CD14-positive monocyte (primary cell): ENCODE measurements around the gene PPIF. TPM values are rescaled to one million over a fixed set of nuclear protein-coding genes. Genes with fewer than 3 reads are reported as not detected.

Source experiments
- DNase-seq, 3 donors: peaks; one replicate each; pipeline ENCODE4 v3.0.0-alpha.2; 2011 to 2022
- H2AFZ ChIP-seq: 2 replicates; pipeline ENCODE4 v1.6.0; 2012; ENCODE audit warnings: mild to moderate bottlenecking, low read depth, low read length, inconsistent platforms; ENCODE audit not compliant: insufficient read depth, poor library complexity, severe bottlenecking
- H3K27ac ChIP-seq, 2 donors: 1 replicate in 1 of 2; 2 replicates in 1 of 2; pipeline ENCODE4 v1.5.1; 2012 to 2013; ENCODE audit warnings: low read length in 2 of 2, control low read depth in 1 of 2, inconsistent platforms in 1 of 2, low read depth in 1 of 2, mild to moderate bottlenecking in 1 of 2
- H3K27me3 ChIP-seq, 2 donors: one replicate each; pipeline versions ENCODE4 v1.6.0 to v1.6.1; 2011 to 2013; ENCODE audit warnings: low read length in 2 of 2; ENCODE audit not compliant: control insufficient read depth in 2 of 2, insufficient read depth in 2 of 2
- H3K36me3 ChIP-seq, 2 donors: replicated peaks in 1 of 2; 1 replicate in 1 of 2; 2 replicates in 1 of 2; pipeline versions ENCODE4 v1.5.1 to v1.6.1; 2012 to 2013; ENCODE audit warnings: low read length in 2 of 2, control low read depth in 1 of 2, inconsistent platforms in 1 of 2, mild to moderate bottlenecking in 1 of 2; ENCODE audit not compliant: insufficient read depth in 2 of 2, control insufficient read depth in 1 of 2
- H3K4me1 ChIP-seq, 2 donors: 1 replicate in 1 of 2; 2 replicates in 1 of 2; pipeline versions ENCODE4 v1.5.1 to v1.6.1; 2012 to 2013; ENCODE audit warnings: low read length in 2 of 2, control low read depth in 1 of 2, inconsistent platforms in 1 of 2, mild to moderate bottlenecking in 1 of 2, moderate library complexity in 1 of 2; ENCODE audit not compliant: insufficient read depth in 2 of 2, control insufficient read depth in 1 of 2
- H3K4me2 ChIP-seq: replicated peaks from 2 replicates; pipeline ENCODE3; 2012; ENCODE audit warnings: low read length, moderate library complexity, mild to moderate bottlenecking; ENCODE audit not compliant: poor library complexity, severe bottlenecking; ENCODE audit errors: extremely low read depth
- H3K4me3 ChIP-seq, 3 experiments: fragments of 200-600 bp in 1 of 3; sonication (generic) in 1 of 3; replicated peaks in 1 of 3; 1 replicate in 2 of 3; 2 replicates in 1 of 3; pipeline ENCODE4 v1.5.1; 2011 to 2013; ENCODE audit warnings: low read length in 3 of 3, mild to moderate bottlenecking in 3 of 3, control low read depth in 2 of 3, low read depth in 2 of 3, inconsistent platforms in 1 of 3, moderate library complexity in 1 of 3
- H3K79me2 ChIP-seq: 2 replicates; pipeline ENCODE4 v1.6.0; 2012; ENCODE audit warnings: mild to moderate bottlenecking, control low read depth, inconsistent platforms, low read length, moderate library complexity; ENCODE audit not compliant: insufficient read depth
- H3K9ac ChIP-seq: 2 replicates; pipeline ENCODE4 v1.6.0; 2017; ENCODE audit warnings: low read length, mild to moderate bottlenecking; ENCODE audit not compliant: insufficient read depth, poor library complexity, severe bottlenecking
- H3K9me3 ChIP-seq, 2 donors: replicated peaks in 1 of 2; 1 replicate in 1 of 2; 2 replicates in 1 of 2; pipeline versions ENCODE4 v1.5.1 to v1.6.1; 2012 to 2013; ENCODE audit warnings: low read length in 2 of 2, control low read depth in 1 of 2; ENCODE audit not compliant: control insufficient read depth in 1 of 2, insufficient read depth in 1 of 2
- H4K20me1 ChIP-seq: 2 replicates; pipeline ENCODE4 v1.6.0; 2012; ENCODE audit warnings: mild to moderate bottlenecking, low read length, control low read depth, moderate library complexity; ENCODE audit not compliant: insufficient read depth
- H3K27ac Mint-ChIP-seq, 7 donors: one replicate each; pipeline ENCODE4 v1.8.0; 2020; ENCODE audit warnings: mild to moderate bottlenecking in 7 of 7, mixed read lengths in 7 of 7, moderate library complexity in 6 of 7, inconsistent platforms in 2 of 7
- H3K27me3 Mint-ChIP-seq, 3 donors: one replicate each; pipeline ENCODE4 v1.8.0; 2021 to 2022; ENCODE audit warnings: low read depth in 3 of 3, mild to moderate bottlenecking in 3 of 3, mixed read lengths in 3 of 3, moderate library complexity in 3 of 3, inconsistent platforms in 1 of 3
- H3K36me3 Mint-ChIP-seq, 2 donors: one replicate each; pipeline ENCODE4 v1.8.0; 2020; ENCODE audit warnings: mixed read lengths in 2 of 2, inconsistent platforms in 1 of 2, mild to moderate bottlenecking in 1 of 2
- H3K4me1 Mint-ChIP-seq: one replicate; pipeline ENCODE4 v1.8.0; 2020; ENCODE audit warnings: mild to moderate bottlenecking, mixed read lengths
- H3K4me3 Mint-ChIP-seq, 2 donors: one replicate each; pipeline ENCODE4 v1.8.0; 2020; ENCODE audit warnings: mild to moderate bottlenecking in 2 of 2, mixed read lengths in 2 of 2, moderate library complexity in 1 of 2
- H3K9me3 Mint-ChIP-seq, 7 donors: one replicate each; pipeline ENCODE4 v1.8.0; 2020 to 2022; ENCODE audit warnings: mixed read lengths in 7 of 7, mild to moderate bottlenecking in 6 of 7, moderate library complexity in 6 of 7, inconsistent platforms in 2 of 7
- WGBS: methylation state at CpG from one replicate; pipeline ENCODE4 v1.1.5; 2013; ENCODE audit warnings: missing lambda C conversion rate; ENCODE audit not compliant: insufficient coverage; 5-methylcytosine and 5-hydroxymethylcytosine counted together
- intact Hi-C, 2 donors: fragments of 100-400 bp; cut with micrococcal nuclease; formaldehyde crosslinking; loops; one replicate each; pipeline versions ENCODE4 v1.15.0 to v1.15.1; 2023
- polyA plus RNA-seq, 3 donors: library from polyadenylated mRNA; depleted of rRNA in 1 of 3; unstranded in 2 of 3; stranded (reverse) in 1 of 3; fragments of 300-500 nt in 2 of 3; fragments of >200 nt in 1 of 3; fragmentation: Illumina TruSeq in 2 of 3; gene quantifications; 1 replicate in 2 of 3; 2 replicates in 1 of 3; pipeline ENCODE4 v1.2.3, GENCODE V29; 2012 to 2021
- TF ChIP-seq, protein P1 (sequence below): fragments of 200-600 bp; IDR thresholded peaks from one replicate; pipeline ENCODE4 v1.8.0; 2022; ENCODE audit warnings: antibody characterized with exemption, mild to moderate bottlenecking

Gene PPIF
- polyA plus RNA-seq, 3 donors = 36.6 to 1,064 (median 52.3) TPM

DNA sequence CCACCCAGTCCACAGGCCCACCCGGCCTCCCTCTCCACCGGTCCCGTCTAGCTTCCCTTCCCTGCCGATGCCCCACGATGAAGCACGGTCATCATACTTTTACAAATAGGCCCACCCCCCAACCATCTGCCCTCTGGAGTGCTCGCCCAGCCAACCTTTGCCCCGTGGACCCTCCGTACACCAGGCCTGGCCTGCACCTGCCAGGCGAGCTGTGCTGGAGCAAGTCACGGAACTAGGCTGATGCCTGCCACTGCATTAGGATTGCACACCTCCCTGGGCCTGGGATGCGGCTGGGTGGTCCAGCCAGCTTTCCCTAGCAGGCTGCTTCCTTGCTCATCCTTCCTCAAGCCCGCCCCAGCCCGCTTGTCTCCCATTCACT is 44.7 kb downstream of the PPIF start:
- no peak overlapping the region for H3K4me3 Mint-ChIP-seq
- TF ChIP-seq, protein P1, sequence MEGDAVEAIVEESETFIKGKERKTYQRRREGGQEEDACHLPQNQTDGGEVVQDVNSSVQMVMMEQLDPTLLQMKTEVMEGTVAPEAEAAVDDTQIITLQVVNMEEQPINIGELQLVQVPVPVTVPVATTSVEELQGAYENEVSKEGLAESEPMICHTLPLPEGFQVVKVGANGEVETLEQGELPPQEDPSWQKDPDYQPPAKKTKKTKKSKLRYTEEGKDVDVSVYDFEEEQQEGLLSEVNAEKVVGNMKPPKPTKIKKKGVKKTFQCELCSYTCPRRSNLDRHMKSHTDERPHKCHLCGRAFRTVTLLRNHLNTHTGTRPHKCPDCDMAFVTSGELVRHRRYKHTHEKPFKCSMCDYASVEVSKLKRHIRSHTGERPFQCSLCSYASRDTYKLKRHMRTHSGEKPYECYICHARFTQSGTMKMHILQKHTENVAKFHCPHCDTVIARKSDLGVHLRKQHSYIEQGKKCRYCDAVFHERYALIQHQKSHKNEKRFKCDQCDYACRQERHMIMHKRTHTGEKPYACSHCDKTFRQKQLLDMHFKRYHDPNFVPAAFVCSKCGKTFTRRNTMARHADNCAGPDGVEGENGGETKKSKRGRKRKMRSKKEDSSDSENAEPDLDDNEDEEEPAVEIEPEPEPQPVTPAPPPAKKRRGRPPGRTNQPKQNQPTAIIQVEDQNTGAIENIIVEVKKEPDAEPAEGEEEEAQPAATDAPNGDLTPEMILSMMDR = no peak
- Histone ChIP-seq H3K27me3 (no peaks in the 10 kb centered on the region), H3K36me3 (peaks cover 0 to 61% of the 10 kb centered on the region in 2 donors), H3K4me2 (no peak overlapping the region), H3K79me2 (no peaks in the 10 kb centered on the region), H3K9me3 (no peaks in the 10 kb centered on the region), H3K4me1 (peaks cover 6 to 13% of the 10 kb centered on the region in 2 donors), H4K20me1 (no peaks in the 10 kb centered on the region), H3K27ac (no peak overlapping the region), H3K9ac (no peak overlapping the region), H3K4me3 (no peak overlapping the region), H2AFZ (no peak overlapping the region)
- H3K36me3 Mint-ChIP-seq = peaks cover 59 to 64% of the 10 kb centered on the region in 2 donors
- H3K27me3 Mint-ChIP-seq = peaks cover 0 to 3% (median 2%) of the 10 kb centered on the region in 3 donors
- peaks cover 16% of the 10 kb centered on the region for H3K4me1 Mint-ChIP-seq
- intact Hi-C loops = no loop called here
- peak overlapping the region in 1 of 7 donors; percentile 18 for H3K27ac Mint-ChIP-seq
- WGBS = 95% methylated on average over 12 of the region's 14 CpGs
- peaks cover 0 to 2% (median 0%) of the 10 kb centered on the region in 7 donors for H3K9me3 Mint-ChIP-seq
- DNase-seq = no peak

DNA sequence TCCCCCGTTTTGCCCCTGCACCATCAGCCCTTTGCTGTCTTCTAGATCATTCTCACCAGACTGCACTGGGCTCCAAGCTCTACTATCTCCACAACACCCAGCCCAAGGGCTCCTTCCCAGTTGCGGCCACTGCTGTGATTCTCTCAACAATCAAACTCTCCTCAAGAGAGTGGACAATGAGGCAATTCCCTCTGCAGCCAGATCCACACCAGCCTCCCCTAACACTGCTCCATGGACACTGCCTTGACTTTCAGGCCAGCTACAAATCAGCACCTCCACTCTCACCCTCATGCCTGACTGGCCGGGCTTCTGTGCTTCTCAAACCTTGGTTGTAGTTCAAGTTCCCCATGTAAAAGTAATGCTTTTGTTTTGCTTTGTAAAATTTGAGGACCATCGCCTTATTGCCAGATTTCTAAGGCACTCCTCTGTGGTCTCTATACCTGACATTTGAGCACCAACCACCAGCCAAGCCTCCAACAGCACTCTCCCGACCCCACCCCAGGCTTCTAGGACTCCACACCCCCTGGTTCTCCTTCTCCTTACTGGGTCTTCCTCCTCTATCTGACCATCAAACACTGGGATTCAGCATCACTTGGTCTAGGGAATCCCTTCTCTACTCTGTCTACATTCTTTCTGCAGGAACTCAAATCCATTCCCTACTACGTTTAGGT is 45.4 kb downstream of the PPIF start:
- no peak overlapping the region for H3K4me3 Mint-ChIP-seq
- Histone ChIP-seq H3K9ac (no peak overlapping the region), H3K4me3 (no peak overlapping the region), H3K79me2 (no peaks in the 10 kb centered on the region), H2AFZ (no peak overlapping the region), H3K36me3 (peaks cover 0 to 58% of the 10 kb centered on the region in 2 donors), H3K9me3 (no peaks in the 10 kb centered on the region), H3K4me1 (peaks cover 6 to 13% of the 10 kb centered on the region in 2 donors), H3K27me3 (no peaks in the 10 kb centered on the region), H3K27ac (no peak overlapping the region), H4K20me1 (no peaks in the 10 kb centered on the region), H3K4me2 (no peak overlapping the region)
- H3K27me3 Mint-ChIP-seq = peaks cover 2 to 3% (median 3%) of the 10 kb centered on the region in 3 donors
- WGBS = 86% methylated on average over 5 of the region's 6 CpGs
- intact Hi-C loops = no loop called here
- H3K36me3 Mint-ChIP-seq = peaks cover 58 to 64% of the 10 kb centered on the region in 2 donors
- TF ChIP-seq, protein P1 = no peak
- H3K9me3 Mint-ChIP-seq = peaks cover 0 to 2% (median 0%) of the 10 kb centered on the region in 7 donors
- peak overlapping the region in 1 of 7 donors; percentile 25 for H3K27ac Mint-ChIP-seq
- peaks cover 17% of the 10 kb centered on the region for H3K4me1 Mint-ChIP-seq
- DNase-seq = no peak
